ENCODE measurements around the gene ZSCAN26.

Gene ZSCAN26

DNA sequence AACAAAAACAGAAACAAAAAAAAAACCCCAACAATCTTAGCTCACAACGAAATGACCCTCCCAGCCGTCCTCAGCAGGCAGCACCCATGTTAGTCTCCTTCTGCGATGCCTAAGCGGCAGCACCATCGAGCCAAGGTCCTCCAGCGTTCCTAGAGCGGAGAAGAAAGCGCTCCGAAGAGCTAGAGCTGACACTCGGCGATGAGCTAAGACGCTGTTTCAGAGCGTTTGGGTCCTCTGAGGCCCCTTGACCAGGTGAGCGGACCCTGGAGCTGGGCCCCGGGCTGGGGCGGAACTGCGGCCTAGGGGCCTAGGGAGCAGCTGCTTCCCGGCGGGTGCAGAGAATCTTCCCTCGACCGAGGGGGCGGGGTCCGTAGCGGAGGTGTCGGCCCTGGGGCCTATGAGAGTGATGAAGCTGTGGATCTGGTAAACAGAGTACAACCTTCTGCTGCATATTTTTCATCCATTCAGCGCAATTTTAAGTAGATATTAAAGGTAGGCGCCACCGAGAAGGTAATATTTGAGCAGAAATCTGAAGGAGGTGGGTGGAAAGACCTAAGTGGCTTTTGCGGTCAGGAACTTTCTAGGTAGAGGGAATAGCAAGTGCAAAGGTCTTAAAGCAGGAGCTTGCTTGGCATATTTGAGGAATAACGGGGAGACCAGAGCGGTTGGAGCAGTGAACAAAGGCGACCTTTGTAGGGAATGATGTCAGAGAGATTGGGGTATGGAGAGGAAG, at the start of gene ZSCAN26:
TSS of gene ZSCAN26 (plus strand) at position 182 of the 733 bp plus-strand sequence. CDS start 4,777 bp downstream, outside the sequence.
- DNase-seq = peak; percentile 87

DNA sequence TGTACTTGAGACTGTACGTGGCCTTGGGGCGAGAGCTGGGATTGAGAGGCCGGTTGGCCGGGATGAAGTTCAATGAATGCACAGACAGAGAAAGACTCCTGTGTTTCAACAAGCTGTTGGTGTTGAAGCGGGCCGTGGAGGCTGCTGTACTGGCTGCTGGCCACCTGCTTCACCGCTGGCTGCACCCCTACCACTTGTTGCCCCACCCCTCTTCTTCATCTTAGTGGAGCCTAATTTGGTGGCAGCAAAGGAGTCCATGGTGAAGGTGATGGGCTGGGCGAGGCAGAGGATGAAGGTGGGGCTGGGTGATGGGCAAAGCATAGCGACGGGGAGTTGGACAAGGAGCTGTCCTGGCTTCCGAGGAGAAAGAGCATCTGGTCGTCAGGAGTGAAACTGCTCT, 49.1 kb upstream of the ZSCAN26 start:
- DNase-seq = no peak

DNA sequence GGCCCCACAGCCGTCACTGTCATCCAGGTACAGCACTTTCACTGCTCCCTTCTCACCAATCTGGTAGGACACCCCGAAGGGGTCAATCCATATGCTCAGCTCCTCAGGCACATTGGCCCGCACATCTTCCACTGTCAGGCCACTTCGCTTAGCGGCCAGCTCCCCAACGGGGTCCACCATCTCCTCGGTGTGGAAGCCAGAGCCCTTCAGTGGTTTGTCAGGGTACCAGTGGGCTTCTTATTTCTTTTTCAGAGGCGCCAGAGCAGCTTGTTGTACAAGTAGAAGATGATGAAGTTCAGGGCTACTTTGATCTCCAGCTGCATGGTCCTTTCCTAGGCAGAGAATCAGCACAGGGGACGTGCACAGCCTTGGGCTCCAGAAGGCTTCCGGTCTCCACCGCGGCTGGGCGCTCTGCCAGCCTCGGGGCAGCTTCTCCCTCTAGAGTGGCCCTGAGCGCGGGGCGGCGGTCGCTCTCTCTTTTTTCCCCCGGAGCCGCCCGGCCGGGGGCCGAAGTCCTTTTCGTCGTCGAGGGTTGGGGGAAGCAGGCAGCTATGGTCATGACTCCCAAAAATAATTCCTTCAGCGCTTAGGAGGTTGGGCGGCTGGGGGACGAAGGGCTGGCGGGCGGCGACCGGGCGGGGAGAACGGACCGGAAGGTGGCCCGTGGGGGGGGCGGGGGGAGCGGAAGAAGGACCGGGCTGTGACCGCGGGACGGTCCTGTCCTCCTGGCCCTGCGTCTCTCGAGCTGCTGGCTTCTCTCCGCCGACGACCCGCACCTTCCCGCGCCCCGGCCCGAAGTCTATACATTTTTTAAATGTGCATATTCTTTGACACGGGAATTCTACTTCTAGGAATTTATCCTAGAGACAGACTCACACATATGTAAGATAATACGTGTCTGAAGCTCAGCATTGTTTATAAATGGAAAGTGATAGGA, 48.4 kb upstream of the ZSCAN26 start:
- DNase-seq = peak; percentile 35

DNA sequence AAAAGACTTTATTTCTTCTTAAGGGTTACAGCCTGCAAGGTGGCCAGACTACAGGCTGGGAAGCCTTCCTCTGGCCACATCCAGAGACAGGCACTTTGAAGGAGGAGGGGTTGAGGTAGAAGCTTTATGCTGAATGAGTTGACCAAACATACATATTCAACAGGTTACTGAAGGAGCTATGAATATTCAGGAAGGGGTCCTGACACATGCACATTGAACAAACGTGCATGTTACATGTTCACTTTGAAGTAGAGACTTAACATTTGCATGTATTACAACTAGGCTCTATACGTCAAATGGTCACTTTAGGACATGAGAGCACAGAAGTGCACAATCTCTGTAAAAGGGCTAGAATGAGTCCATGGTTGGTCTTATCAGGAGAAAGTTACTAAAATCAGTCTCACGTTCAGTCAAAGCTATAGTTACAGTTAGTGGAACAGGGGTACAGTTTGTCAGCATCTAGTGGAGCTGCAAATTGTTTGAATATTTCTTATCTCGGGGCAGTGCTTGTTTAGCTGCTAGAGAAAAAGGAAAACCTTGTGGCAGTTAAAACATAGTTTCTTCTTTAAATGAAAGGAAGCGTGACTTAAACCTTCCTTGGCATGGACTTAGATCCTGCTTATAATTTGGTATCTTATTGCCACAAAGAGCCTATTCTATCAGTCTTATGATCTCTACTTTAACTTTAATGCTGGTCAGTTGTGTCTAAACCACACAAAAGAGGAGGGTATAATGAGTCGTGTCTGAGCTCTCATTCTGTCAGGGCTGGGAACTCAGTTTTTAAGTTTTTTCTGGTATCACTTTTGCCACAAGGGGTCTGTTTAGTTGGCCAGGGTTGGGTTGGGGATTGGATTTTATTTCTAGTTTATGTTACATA, 46.4 kb upstream of the ZSCAN26 start:
- DNase-seq = no peak

DNA sequence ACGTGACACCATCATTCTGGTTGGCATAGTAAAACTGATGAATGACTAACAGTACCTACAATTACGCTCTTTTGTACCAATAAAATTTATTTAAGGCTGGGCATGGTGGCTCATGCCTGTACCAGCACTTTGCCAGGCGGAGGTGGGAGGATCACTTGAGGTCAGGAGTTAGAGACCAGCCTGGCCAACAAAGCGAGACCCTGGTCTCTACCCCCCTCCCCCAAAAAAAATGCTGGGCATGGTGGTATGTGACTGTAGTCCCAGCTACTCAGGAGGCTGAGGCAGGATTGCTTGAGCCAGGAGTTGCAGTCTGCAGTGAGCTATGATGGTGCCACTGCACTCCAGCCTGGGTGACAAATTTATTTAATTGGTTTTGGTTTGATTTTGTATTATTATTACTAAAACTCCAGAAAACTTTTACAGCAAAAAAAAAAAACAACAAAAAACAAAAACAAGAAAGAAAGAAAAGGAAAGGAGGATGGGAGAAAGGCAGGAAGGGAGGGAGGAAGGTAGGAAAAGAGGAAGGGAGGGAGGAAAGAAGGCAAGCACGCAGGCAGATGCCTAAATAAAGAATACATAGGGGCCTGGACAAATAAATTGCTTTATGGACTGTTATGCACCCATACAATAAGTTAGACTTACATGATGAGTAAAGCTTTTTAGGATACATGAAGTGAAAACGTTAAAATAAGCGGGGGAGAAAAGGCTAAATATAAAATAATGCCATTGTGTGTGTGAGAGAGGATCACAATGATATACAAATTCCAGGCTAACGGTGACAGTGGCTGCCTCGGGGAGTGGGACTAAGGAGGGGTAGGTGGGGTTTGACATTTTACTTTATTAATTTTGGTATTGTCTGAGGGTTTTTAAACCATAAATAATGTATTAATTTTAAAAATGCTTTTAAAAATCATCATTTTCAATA, 42.5 kb upstream of the ZSCAN26 start:
- DNase-seq = no peak

GRCh38 chr6:28225056-28225834, 41.7 kb upstream of the ZSCAN26 start, which contains the start of gene ZSCAN9:
Gene ZSCAN9, plus strand, starts transcription at chr6:28225275. Its CDS starts 1,810 bp downstream, at chr6:28227085.
- DNase-seq = peak; percentile 71

GRCh38 chr6:28226460-28226859, 40.5 kb upstream of the ZSCAN26 start:
- no peak for DNase-seq

DNA sequence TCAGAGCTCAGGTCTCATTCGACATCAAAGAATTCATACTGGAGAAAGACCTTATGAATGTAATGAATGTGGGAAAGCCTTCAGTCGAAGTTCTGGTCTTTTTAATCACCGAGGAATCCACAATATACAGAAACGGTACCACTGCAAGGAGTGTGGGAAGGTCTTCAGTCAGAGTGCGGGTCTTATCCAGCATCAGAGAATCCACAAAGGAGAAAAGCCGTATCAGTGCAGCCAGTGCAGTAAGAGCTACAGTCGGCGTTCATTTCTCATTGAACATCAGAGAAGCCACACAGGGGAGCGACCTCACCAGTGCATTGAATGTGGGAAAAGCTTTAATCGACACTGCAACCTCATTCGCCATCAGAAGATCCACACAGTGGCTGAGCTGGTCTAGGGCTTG, 34.2 kb upstream of the ZSCAN26 start:
- no peak for DNase-seq

- no peak for DNase-seq
Measured at GRCh38 chr6:28235912-28236452, 31.0 kb upstream of the ZSCAN26 start.

DNA sequence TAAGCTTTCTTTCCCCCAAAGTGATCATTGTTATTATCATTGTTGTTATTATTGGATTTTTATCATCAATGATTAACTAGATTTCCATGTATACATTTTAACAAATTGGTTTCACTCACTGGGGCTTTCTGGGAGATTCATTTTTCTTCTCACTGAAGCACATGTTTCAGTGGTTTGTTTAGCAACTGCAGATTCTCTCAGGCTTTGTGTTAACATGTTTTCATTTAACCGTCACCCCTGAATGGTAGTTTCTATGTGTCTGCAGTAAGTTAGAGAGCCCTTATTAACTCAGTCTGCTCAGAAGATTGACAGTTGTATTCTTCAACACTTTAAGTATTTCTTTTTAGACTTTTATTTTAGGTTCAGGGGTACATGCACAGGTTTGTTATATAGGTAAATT, 27.3 kb upstream of the ZSCAN26 start:
- DNase-seq = no peak

DNA sequence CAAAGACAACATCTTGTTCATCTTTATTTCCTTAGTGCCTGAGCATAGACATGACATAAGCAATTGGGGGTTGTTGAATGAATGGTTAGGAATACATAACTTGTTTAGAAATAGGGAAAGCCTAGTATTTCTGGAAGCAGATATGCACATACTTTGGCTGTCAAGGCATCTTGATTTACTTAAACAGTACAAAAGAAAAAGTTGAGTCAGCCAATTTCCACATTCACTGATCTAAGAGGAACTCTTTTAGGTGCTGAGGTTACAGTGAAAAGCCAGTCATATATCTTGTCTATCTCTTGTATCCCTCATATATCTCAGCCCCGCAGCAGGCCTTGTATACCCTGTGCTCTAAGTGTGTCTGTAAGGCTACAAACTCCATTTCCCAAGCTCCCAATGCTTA, 26.5 kb upstream of the ZSCAN26 start:
- no peak for DNase-seq

DNA sequence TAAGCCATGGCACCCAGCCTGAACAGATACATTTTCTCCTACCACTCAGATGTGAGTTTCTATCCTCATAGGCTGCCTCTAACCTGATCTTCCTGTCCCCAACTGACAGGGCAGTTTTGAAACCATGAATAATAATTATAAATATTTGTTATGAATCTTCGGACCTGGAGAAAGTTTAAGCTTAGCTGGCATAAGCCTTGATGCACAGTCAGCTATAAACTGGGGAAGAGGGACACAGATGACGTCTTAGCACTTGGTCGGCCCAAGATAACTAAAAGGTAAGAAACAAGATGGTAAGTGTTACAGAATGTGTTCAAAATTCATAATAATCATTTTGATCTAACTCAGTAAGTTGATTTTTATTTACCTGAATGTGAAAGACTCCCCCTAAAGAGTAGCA, 23.0 kb upstream of the ZSCAN26 start:
- DNase-seq = no peak

DNA sequence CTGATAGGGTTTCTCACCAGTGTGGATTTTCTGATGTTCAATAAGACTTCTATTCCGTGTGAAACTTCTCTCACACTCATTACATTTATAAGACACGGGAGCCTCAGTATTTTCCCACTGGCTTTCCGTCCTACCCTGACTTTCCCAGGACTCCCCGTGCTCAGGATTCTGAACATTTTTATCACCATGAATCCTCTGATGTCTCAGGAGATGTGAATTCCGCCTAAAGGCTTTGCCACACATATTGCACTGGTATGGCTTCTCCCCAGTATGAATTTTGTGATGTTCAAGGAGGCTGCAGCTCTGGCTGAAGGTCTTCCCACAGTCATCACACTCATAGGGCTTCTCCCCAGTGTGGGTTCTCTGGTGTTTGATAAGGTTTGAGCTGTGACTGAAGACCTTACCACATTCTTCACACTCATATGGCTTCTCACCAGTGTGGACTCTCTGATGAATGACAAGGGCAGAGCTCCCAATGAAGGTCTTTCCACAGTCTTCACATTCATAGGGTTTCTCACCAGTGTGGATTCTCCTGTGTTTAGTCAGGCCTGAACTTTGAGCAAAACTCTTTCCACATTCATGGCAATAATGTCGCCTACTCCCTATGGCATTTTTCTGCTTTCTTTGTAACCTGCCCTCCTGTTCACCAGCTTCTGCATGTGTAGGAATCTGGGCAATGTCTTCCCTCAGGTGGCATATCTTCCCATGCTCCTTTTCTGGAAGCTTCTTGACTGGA, 21.6 kb upstream of the ZSCAN26 start:
- DNase-seq = no peak

DNA sequence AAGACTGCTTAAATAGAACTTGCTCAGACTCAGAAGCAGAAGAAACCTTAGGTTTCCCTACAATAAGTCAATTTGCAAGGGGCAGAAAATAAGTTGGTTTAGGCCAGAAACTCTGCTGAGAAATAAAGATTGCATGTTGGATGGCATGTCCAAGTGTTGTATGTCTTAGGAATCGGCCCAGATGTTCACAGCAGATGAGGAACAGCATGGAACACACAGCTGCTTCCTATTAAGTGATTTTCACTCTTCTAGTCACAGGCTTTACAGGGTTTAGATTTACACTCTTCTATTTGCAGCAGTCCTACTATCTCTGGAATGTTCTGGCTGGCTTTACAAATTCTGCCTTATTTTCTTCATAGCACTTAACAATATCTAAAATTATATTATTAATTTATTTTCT, 18.0 kb upstream of the ZSCAN26 start:
- DNase-seq = no peak

DNA sequence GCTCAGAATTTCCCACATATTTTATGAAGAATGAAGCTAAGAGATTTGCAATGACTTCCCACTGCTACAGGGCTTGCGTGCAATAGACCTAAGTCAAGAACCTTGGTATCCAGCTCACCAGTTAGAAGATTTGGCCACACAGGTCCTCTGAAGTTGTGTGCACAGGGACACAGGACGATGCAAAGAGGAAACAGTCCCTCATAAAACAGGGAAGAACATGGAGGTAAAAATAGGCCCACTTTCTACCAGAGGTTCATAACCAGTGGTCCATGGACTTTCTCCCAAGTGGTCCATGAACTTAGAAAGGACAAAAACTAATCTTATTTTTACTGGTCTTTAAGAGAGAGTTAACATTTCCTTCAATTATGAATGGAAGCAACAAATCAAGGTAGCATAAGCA, 16.2 kb upstream of the ZSCAN26 start:
- no peak for DNase-seq

DNA sequence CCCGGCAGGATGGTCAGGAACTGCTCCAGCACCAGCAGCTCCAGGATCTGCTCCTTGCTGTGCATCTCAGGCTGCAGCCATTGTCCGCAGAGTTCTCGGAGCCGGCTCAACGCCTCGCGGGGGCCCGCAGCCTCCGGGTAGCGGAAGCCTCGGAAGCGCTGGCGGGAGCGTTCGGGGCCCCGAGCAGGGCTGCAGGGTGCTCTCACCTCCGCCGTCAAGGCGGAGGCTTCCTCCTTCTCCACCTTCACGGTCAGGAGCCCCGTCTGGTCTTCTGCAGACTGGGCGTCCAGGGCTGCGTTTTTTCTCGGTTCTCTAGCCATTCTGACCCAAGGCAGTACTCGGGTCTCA, 15.3 kb upstream of the ZSCAN26 start:
- no peak for DNase-seq

- peak; percentile 79 for DNase-seq
Measured at GRCh38 chr6:28252009-28252975, 14.7 kb upstream of the ZSCAN26 start, which contains the start of gene ZKSCAN4. Gene ZKSCAN4, minus strand, starts transcription at chr6:28252269. Its CDS starts 289 bp downstream, at chr6:28251980.

DNA sequence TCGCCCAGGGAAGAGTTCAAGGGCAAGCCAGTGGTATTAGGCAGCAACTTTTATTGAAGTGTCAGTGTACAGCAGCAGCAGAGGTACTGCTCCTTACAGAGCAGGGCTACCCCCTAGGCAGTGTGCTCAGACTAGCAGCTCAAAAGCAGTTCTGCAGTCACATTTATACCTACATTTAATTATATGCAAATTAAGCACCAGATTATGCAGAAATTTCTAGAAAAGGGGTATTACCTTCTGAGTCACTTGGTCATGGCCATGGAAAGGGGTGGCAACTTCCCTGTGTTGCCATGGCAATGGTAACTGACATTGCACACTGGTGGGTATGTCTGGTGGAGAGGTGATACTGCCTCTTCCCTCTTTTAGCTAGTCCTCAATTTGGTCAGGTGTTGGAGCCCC, 12.8 kb upstream of the ZSCAN26 start:
- DNase-seq = no peak

GRCh38 chr6:28257042-28257441, 9.9 kb upstream of the ZSCAN26 start:
- DNase-seq = no peak

Data from NCI-H510A treated with DMSO at 0.1 percent for 48 hours (cell line).